ENCODE measurements around the gene ABO. TPM values are rescaled to one million over a fixed set of nuclear protein-coding genes. Genes with fewer than 3 reads are reported as not detected.

ABO gene
- total RNA-seq, 1 experiment from 2014 or later = 1.2 TPM

DNA sequence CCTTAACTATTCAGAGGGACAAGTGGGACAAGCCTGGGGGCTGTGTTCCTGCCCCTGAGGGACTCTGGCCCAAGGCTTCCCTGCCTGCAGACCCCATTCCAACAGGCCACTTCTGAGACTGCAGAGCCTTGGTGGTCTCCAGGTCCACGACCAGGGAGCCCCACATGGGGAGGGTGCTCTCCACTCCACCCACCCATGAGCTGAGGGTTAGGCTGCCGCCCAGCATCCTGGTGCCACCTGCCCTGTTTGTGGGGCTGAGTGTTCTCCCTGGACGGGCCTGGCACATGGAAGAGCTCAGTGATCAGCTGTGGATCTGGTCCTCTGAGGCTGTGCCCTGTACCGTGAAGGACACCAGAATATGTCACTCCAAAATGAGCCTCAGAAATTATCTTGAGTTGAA, 2.5 kb upstream of the ABO start (continued):
- no peak for TF ChIP-seq YY1 (IDR thresholded peaks at IDR 0.05; ENCODE audit: extremely low read depth, insufficient replicate concordance, low read depth, low read length)

DNA sequence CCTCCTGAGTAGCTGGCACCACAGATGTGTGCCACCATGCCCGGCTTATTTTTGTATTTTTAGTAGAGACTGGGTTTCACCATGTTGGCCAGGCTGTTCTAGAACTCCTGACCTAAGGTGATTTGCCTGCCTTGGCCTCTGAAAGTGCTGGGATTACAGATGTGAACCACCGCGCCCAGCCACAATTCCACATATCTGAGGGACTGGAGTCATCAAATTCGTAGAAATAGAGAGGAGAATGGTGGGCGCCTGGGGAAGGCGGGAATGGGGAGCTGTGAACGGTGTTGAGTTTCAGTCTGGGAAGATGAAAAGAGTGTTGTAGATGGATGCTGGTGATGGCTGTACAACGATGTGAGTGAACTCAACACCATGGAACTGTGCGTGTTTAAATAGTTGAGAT, 1.9 kb upstream of the ABO start:
- POLR2A ChIA-PET = no interaction called here
- H3K4me2 ChIP-seq (ENCODE audit: low read length) = no peak overlapping the region
- TF ChIP-seq SRF (IDR thresholded peaks at IDR 0.05; ENCODE audit: low read depth) (no peak), JUND (IDR thresholded peaks at IDR 0.05) (no peak), ZNF274 (IDR thresholded peaks at IDR 0.05; ENCODE audit: low read depth, low read length) (no peak), EZH2phosphoT487 (IDR thresholded peaks at IDR 0.05; ENCODE audit: borderline replicate concordance) (no peak), TCF7L2 (IDR thresholded peaks at IDR 0.05; ENCODE audit: borderline replicate concordance, extremely low read depth, insufficient read depth, insufficient read length) (no peak), POLR2AphosphoS5 (IDR thresholded peaks at IDR 0.05; ENCODE audit: low read depth, low read length) (no peak), ZFX (IDR thresholded peaks at IDR 0.05) (no peak), EZH2 (IDR thresholded peaks at IDR 0.05) (no peak), FOSL1 (IDR thresholded peaks at IDR 0.05; ENCODE audit: low read depth) (no peak), SIN3A (IDR thresholded peaks at IDR 0.05; ENCODE audit: low read depth) (no peak), POLR2A (IDR thresholded peaks at IDR 0.05; ENCODE audit: borderline replicate concordance, extremely low read depth, insufficient read depth, insufficient read length) (no peak), CEBPB (IDR thresholded peaks at IDR 0.05; ENCODE audit: low read depth) (no peak), EGR1 (IDR thresholded peaks at IDR 0.05; ENCODE audit: low read depth) (no peak), ELF1 (IDR thresholded peaks at IDR 0.05; ENCODE audit: borderline replicate concordance, low read depth) (no peak)
- TF ChIP-seq, protein P1, sequence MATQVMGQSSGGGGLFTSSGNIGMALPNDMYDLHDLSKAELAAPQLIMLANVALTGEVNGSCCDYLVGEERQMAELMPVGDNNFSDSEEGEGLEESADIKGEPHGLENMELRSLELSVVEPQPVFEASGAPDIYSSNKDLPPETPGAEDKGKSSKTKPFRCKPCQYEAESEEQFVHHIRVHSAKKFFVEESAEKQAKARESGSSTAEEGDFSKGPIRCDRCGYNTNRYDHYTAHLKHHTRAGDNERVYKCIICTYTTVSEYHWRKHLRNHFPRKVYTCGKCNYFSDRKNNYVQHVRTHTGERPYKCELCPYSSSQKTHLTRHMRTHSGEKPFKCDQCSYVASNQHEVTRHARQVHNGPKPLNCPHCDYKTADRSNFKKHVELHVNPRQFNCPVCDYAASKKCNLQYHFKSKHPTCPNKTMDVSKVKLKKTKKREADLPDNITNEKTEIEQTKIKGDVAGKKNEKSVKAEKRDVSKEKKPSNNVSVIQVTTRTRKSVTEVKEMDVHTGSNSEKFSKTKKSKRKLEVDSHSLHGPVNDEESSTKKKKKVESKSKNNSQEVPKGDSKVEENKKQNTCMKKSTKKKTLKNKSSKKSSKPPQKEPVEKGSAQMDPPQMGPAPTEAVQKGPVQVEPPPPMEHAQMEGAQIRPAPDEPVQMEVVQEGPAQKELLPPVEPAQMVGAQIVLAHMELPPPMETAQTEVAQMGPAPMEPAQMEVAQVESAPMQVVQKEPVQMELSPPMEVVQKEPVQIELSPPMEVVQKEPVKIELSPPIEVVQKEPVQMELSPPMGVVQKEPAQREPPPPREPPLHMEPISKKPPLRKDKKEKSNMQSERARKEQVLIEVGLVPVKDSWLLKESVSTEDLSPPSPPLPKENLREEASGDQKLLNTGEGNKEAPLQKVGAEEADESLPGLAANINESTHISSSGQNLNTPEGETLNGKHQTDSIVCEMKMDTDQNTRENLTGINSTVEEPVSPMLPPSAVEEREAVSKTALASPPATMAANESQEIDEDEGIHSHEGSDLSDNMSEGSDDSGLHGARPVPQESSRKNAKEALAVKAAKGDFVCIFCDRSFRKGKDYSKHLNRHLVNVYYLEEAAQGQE (IDR thresholded peaks at IDR 0.05; ENCODE audit: low read depth) = no peak
- TF ChIP-seq, protein P2, sequence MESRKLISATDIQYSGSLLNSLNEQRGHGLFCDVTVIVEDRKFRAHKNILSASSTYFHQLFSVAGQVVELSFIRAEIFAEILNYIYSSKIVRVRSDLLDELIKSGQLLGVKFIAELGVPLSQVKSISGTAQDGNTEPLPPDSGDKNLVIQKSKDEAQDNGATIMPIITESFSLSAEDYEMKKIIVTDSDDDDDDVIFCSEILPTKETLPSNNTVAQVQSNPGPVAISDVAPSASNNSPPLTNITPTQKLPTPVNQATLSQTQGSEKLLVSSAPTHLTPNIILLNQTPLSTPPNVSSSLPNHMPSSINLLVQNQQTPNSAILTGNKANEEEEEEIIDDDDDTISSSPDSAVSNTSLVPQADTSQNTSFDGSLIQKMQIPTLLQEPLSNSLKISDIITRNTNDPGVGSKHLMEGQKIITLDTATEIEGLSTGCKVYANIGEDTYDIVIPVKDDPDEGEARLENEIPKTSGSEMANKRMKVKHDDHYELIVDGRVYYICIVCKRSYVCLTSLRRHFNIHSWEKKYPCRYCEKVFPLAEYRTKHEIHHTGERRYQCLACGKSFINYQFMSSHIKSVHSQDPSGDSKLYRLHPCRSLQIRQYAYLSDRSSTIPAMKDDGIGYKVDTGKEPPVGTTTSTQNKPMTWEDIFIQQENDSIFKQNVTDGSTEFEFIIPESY (IDR thresholded peaks at IDR 0.05; ENCODE audit: extremely low read depth, insufficient replicate concordance, low read length) = no peak
- TF ChIP-seq, protein P3, sequence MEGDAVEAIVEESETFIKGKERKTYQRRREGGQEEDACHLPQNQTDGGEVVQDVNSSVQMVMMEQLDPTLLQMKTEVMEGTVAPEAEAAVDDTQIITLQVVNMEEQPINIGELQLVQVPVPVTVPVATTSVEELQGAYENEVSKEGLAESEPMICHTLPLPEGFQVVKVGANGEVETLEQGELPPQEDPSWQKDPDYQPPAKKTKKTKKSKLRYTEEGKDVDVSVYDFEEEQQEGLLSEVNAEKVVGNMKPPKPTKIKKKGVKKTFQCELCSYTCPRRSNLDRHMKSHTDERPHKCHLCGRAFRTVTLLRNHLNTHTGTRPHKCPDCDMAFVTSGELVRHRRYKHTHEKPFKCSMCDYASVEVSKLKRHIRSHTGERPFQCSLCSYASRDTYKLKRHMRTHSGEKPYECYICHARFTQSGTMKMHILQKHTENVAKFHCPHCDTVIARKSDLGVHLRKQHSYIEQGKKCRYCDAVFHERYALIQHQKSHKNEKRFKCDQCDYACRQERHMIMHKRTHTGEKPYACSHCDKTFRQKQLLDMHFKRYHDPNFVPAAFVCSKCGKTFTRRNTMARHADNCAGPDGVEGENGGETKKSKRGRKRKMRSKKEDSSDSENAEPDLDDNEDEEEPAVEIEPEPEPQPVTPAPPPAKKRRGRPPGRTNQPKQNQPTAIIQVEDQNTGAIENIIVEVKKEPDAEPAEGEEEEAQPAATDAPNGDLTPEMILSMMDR (IDR thresholded peaks at IDR 0.05 in 2 of 3, conservative IDR thresholded peaks at IDR 0.05 in 1 of 3; ENCODE audit: borderline replicate concordance in 1 of 3, insufficient read depth in 1 of 3, low read depth in 2 of 3, low read length in 2 of 3) = no peak
- intact Hi-C loops (cut with micrococcal nuclease) = no loop called here
- DNase-seq (ENCODE audit: low read depth, low spot score) = no peak
- no peak overlapping the region for H3K4me3 ChIP-seq (replicated peaks in 1 of 2; ENCODE audit: low read depth in 1 of 2, low read length in 2 of 2)
- H3K36me3 ChIP-seq (ENCODE audit: control insufficient read depth in 1 of 2, insufficient read depth in 2 of 2, low read length in 2 of 2) = no peaks in the 10 kb centered on the region
- no peaks in the 10 kb centered on the region for H4K20me1 ChIP-seq (ENCODE audit: insufficient read depth)
- BruUV-seq (replicated peaks) = no TSS peak
- no peaks in the 10 kb centered on the region for H3K27me3 ChIP-seq (ENCODE audit: insufficient read depth, low read length)
- H3K4me1 ChIP-seq (ENCODE audit: control insufficient read depth in 1 of 2, insufficient read depth in 2 of 2, low read length in 2 of 2) = no peaks in the 10 kb centered on the region
- H3K9ac ChIP-seq (ENCODE audit: low read length) = no peak overlapping the region
- no peak overlapping the region for H2AFZ ChIP-seq (ENCODE audit: low read depth, low read length, poor library complexity, severe bottlenecking)
- no peaks in the 10 kb centered on the region for H3K79me2 ChIP-seq (ENCODE audit: insufficient read depth, low read length)
- no peaks in the 10 kb centered on the region for H3K9me2 ChIP-seq (ENCODE audit: insufficient read depth)
- CTCF ChIA-PET = no interaction called here
- no peak overlapping the region for H3K27ac ChIP-seq (ENCODE audit: low read depth, low read length)
- RAD21 ChIA-PET (ENCODE audit: low non-redundant PET in 1 of 2, low total read pairs in 2 of 2, uncharacterized antibody in 2 of 2, unreplicated experiment in 2 of 2) = no interaction called here
- ATAC-seq = no peak
- no peaks in the 10 kb centered on the region for H3K9me3 ChIP-seq (ENCODE audit: control insufficient read depth in 1 of 2, insufficient read depth in 1 of 2, low read depth in 1 of 2, low read length in 2 of 2)

Measured in HCT116 (cell line).